GM18520 (cell line): ENCODE measurements around the gene FRMPD4.

Experiments used
- ATAC-seq: cut with Tn5 transposase; IDR thresholded peaks from one replicate; pipeline ENCODE4 v1.9.1; 2021; ENCODE audit not compliant: unreplicated experiment

FRMPD4 gene

DNA sequence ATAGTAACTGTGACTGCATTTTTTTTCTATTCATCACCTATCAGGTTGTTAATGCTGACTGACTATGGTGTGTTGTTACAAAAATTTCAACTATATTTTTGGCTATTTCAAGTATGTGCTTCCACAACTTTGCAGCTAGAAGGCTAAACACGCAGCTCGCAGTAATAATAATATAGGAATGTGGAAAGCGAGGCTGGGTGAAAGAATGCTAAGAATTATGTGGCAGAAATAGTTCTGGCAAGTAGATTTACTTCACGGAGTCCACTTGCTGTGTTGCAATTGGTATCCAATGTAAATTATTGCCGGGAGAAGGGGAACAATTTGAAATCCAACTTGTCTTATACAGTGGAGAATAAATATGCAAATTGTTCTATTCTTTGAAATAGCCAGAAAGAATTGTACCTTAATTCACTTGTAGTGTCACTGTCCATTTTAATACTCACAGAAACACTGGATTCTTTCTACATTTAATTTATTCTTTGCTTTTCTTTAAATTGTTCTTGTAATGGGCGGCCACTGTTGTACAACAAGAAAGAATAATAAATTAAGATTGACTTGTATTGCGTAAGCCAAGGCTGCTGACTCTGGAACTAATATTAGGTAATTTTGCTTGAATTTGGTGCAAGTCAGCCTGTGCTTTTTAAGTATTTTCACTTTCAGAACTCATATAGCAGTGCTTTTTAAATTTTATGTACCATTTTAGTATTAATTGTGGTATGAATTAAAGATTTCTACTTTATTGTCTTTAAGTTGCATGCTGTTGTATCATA, 154.9 kb downstream of the FRMPD4 start:
- ATAC-seq = no peak

DNA sequence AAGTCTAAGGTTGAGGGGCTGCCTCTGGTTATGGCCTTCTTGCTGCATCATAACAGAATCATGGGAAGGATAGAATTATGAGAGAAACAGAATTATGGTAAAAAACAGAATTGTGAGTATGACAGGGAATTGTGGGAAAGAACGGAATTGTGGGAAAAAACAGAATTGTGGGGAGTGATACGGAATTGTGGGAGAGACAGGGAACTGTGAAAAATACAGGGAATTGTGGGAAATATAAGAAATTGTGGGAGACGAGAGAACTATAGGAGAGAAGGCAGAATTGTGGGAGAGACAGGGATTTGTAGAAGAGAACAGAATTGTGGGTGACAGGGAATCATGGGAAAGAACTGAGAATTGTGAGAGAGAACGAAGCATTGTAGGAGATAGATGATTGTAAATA, 159.1 kb downstream of the FRMPD4 start:
- ATAC-seq = no peak

DNA sequence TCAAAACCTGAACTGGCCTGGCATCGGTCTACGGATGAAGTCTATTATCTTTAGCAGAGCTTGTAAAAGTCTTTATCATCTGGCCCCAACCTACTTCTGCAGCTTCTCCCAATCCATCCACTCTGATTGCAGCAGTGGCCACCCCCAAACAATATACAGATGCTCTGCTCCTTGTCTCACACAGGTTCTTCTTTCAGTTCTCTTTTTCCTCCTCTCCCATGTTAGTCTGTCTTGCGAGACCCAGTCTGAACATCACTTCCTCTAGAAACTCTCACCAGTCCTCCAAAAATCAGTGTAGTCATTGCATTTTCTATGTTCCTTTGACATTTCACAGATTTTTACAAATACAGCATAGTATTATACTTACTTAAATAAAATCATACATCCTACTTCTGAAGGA, 163.0 kb downstream of the FRMPD4 start:
- ATAC-seq = no peak

DNA sequence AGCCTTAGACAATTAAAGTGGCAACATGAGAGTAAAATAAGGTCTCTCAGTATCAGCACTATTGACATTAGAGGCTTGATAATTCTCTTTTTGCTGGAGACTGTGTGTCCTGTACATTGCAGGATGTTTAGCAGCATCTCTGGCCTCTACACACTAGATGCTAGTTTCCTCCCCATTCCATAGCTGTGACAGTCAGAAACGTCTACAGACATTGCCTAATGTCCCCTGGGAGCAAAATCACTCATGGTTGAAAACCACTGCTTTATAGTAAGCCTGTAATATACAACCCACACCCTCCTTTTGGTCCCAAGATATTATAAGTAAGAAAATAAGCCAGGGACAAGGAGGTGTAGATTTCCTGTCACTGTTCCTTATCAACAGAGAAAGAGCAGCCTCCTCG, 166.0 kb downstream of the FRMPD4 start:
- ATAC-seq = no peak

DNA sequence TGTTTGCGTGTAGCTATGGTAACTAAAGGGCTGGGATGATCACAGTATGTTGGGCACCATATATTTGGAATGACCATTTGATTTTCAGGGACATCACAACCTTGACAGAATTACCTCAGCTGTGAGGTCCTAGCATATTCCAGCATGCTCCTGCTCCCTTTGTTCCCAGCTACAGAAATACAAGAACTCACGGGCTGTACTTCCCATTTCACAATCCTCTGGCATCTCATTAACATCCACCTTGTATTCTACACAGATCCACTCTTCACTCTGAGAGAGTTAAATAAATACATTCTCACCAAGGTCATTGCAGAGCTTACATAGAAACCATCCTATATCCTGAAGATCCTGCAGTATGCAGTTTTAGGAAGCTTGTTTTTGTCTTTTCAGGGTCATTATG, 169.7 kb downstream of the FRMPD4 start:
- no peak for ATAC-seq

DNA sequence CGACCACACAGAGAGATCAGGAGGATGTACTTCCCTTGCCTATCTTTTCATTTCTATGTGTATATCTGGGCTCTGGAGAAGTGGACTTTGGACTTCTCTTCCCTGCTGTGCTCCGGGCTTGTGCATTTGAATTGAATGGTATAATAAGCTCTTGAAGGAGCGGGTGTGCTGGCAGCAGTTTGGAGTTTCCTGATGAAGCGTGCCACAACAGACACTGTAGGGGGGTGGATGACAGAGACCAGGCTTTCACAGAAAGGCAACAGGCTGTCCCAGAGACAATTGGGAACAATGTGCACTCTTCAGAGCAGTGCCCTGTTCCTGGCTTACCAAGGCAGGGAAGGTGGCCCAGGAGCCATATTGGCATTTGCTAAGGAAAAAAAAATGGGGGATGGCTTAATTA, 170.1 kb downstream of the FRMPD4 start:
- no peak for ATAC-seq

DNA sequence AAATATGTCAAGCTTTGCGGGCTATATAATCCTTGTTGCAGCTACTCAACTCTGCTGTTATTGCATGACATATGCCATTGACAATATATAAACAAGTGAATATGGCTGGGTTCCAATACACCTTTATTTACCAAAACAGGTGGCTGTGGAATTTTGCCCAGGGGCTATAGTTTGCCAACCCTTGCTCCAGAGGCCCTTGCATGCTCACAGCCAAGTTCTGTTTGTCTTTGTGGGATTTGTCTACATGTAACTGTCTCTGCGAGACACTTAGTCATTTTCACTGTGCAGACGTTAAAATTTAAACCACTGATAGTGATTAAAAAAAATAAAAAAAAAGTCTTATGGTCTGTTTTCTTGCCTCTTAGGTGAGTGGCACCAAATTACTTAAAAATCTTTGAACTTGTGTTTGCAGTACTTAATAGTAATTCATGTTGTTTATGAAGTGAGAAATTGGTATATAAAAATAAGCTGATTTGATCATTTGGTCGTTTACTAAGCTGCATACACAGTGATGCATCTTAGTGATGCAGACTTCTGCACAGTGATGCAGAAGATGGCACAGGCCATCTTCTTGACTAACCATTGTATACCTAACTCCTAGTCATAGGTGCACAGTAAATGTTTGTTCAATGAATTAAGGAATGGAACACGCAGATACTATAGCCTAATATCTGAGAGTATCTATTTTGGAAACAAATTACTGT, 170.9 kb downstream of the FRMPD4 start:
- no peak for ATAC-seq

DNA sequence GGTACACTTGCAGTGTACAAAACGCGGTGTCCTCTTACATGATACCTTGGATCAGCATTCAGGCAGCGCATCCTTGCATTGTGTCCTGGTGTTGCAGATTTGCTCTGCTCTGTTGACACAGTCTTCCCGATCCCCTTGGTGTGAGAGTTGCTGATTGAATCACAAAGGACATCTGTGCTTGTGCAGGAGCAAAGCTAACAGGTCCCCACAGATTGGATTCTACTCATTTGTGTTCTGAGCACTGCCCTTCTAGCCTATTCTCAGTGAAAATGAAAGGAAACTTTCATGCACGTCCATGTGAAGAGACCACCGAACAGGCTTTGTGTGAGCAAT, 171.4 kb downstream of the FRMPD4 start:
- ATAC-seq = no peak

DNA sequence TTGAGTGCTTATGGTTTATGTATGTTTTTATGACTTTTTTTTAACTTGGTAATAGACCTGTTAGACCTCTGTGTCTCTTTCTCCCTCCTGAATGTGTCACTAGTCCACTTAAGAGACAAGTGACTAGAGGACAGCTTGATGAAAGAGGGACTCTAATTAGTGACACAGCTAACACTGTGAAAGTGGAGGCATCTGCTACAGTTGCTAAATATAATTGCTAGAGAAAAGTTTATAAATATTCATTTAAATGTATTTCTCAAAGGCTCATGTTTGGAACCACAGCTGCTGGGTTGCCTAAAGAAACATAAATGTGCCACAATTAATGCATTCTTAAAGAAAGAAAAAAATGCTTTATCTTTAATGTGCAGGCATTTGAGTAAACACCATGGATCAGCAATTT, 176.4 kb downstream of the FRMPD4 start:
- no peak for ATAC-seq

DNA sequence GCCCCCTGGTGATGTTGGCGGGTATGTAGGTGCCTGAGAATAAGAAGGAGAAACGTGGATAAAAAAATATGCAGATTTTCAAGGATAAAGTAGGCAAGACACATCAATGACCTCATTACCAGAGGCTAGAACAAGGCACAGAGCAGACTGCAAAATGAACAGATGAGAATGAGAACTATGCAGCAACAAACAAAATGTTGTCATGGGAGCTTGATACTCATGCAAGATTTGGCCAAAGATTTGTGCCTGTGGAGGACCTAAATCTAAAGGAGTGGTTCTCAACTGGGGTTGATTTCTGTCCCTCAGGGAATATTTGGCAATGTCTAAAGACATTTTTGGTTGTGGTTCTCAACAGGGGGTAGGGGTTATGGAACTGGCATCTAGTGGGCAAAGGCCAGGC, 177.3 kb downstream of the FRMPD4 start:
- ATAC-seq = no peak

DNA sequence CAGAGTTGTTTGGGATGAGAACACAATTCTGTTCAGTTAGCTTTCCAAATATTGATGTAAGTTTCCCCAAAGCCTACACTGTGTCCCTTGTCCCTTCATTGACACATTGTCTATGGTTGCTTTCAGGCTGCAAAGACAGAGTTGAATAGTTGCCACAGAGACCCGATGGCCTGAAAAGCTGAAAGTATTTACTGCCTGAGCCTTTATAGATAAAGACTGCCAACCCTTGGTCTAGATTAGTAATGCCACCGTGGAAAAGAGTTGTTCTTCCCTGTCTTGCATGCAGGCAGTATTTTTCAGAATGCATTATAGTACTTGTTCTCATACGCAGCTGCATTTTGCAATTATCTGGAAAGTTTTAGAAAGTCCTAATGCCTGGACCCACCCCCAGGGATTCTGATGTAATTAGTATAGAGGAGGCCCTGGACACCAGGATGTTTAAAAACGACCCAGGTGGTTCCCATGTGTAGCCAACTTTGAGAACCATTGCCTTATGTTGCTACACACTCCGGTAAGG, 180.8 kb downstream of the FRMPD4 start:
- no peak for ATAC-seq

DNA sequence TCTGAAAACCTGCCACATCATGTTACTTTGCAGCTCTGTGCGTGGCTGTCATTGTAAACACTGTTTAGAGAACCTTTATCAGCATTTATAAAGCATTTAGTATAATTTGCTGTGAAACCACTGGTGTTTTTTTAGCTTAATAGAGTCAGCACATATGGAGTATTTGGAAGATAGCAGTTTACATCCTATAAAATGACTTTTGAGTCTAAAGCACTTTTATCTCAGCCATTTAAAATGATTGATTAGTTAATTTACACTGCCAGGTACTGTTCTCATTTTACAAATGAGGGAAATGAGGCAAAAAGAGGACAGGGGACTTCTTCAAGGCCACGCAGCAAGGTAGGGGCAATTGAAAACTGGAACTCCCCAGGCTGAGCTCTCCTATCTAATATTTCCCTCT, 181.7 kb downstream of the FRMPD4 start:
- no peak for ATAC-seq

DNA sequence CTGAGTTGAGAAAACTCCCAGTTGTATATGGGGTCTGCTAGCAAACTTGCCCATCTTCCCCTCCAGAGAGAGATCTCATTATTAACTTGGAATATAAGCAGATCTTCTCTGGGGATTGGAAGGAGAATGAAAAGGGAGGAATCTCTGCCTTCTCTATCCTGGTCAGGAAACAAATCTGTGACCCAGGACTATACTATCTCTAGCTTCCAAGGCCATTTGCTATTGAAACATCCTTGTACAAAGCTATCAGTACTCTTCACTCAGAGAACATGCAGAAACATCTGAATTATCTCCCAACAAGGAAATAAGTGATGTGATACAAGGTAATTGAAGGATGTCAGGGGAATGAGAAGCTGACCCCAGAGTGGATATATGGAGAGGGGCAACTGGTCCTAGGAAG, 183.8 kb downstream of the FRMPD4 start:
- no peak for ATAC-seq

DNA sequence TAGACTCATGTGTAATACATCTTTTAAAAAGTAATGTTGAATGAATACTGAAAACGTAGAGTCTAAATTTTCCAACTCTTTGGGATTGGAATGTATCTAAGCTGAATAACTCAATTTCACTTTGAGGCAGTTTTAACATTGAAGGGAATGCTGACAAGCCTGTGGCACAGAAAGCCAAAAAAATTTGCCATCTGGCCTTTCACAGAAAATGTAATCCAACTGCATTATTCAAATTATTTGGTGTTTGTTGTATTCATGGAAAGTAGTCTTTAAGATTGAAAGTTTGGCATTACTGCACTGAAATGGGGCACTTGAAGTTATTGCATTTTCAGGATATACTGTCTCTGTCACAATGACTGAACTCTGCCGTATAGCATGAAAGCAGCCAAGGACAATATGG, 186.9 kb downstream of the FRMPD4 start:
- ATAC-seq = no peak

DNA sequence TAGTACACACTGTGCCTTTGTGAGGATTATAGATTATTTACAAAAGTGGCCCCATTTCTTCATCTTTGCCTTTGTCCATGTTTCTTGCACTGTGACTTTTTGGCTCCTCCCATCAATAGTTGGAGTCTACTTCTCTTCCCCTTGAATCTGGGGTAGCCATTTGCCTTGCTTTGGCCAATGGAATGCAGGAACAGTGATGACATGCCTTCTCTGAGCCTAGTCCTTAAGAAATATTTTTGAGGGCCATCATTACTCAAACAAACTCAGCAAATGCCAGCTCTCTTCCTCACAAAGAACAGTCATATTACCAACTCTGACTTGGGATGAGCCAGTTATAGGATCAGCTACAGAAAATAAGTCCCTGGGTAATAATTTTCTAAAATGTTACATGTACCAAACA, 189.6 kb downstream of the FRMPD4 start:
- no peak for ATAC-seq

DNA sequence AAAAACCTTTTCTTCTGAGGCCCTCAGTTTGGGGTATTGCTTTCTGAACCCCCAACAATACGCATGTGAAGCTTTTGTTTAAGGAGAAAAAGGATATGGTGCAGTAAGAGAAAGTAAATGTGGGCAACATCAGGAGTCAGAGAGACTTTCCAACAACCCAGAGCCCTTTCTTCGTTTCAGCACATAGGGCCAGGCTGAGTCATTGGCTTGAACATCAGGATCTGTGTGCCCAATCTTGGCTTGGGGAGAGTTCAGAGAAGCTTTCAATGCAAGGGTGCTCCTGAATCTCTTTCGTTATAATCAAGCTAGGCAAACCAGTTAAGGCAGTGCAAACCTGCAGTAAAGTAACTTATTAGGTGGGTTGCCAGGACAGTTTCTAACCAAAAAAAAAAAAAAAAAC, 191.2 kb downstream of the FRMPD4 start:
- no peak for ATAC-seq

DNA sequence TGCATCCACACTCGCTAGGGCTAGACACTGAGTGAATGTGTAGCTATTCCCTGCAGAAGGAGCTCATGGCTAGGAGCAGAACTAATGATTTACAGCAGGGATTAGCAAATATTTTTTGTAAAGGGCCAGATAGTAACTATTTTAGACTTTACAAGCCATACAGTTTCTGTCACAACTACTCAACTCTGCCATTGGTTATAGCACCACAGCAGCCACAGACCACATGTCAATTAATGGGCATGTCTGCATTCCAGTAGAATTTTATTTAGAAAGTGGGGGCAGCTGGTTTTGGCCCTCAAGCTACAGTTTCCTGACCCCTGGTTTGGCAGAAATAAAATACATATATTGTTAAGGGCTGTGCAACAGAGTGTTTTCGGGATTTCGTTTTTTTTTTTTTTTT, 192.6 kb downstream of the FRMPD4 start:
- ATAC-seq = no peak

DNA sequence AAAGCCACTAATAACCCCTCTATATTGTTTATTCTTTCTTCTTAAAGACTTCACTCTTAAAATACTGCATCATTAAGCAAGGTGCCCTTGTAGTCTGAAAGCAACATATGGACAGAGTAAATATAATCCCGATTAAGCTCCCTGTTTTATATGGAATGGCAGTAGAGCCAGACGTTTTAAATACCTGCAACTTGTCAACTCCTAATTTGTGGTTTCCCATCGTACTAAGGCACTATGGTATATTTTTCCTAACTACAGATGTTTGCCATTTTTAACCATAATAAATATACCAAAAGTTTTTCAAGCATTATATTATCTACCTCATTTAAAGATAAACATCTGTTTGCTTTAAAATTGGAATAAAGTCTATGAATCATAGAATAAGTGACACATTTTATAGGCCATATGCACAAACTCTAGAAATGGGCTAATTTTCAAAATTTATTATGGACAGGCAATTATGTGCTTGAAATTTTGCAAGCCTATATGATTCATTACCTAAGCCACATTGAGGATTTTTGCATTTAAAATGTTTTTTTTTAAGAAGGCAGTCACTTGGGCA, 194.6 kb downstream of the FRMPD4 start:
- ATAC-seq = no peak

DNA sequence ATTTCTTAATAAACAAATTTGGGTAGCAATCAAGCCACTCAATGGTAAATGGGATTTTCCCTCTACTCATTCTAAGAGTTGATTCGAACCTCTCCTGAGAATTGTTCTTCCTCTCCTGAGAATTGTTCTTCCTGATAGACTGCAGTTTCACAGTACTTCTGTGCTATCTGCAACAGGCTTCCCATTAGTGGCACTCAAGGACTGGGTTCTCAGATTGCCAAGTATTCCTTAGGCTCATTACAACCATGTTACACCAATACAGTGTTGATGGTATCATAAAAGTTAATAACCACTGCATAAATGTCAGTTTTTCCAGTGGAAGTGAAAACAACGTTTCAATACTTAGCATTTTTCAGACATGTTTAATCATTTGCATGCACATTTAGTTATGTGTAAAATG, 201.6 kb downstream of the FRMPD4 start:
- no peak for ATAC-seq

DNA sequence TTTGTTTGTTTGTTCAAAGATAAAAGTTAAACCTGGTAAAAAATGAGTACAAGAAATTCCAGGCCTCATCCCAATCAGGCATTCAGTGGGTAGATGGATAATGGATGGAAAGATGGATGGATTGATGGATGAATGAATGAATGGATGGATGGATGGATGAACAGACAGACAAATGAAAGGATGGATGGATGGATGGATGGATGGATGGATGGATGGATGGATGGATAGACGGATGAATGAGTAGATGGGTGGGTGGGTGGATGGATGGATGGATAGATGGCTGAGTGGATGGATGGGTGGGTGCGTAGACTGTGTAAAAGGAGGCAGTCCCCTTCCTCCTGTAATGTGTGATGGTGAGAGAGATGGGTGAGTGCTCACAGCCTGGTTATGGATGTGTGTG, 206.7 kb downstream of the FRMPD4 start:
- ATAC-seq = no peak

DNA sequence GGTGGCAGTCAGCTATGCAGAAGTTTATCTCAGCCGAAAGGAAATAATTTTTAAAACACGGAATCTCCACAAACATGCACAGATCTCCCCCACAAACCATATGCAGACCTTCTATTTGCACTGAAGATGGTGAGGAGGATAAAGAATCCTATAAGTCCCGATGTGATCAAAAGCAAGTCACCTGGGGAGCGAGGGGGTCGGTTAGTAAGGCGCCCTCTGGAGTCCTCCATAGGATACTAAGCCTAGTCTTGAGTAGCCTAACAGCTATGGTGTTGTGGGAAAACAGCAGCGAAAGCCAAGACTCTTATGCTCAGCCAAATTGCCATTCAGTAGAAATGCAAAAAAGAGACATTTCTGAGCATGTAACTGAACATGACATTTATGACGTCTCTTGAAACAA, 210.9 kb downstream of the FRMPD4 start:
- ATAC-seq = no peak

DNA sequence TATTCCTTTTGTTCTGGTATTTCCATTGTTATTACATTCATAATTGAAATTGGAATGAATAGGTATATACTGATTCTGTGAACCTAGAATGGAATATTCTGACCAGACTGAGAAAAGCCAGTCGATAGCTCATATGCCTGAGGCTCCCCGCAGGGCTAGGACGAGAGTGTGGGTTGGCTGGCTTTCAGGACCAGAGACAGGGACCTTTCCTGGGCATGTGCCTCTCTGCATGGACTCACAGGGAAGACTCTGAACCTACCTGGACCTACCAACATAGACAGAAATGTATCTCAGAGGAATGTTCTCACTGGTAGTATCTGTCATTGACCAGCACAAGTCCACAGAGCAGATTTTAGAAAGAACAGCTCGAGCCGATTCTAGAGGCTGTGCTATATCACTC, 214.6 kb downstream of the FRMPD4 start:
- ATAC-seq = no peak
